PC-3 (cell line): Measurements from ENCODE around the gene TRAPPC8. TPM values are rescaled to one million over a fixed set of nuclear protein-coding genes. Genes with fewer than 3 reads are reported as not detected.

Source experiments
- ATAC-seq: fragments of 200-7000 bp; cut with Tn5 transposase; 2 replicates; pipeline ENCODE4 v1.9.1; 2020; ENCODE audit warnings: mild to moderate bottlenecking, moderate library complexity
- BruUV-seq: library from RNA; stranded (reverse); fragments of 400-500 nt; replicated peaks from 2 replicates; lab custom pipeline; 2021; lab: Mats Ljungman, UMichigan
- CTCF ChIA-PET: fragments of 300-600 bp; sonication (Branson Sonifier 250); formaldehyde crosslinking; loops from one replicate; lab custom pipeline; 2022; ENCODE audit warnings: antibody characterized with exemption; lab: Charles Lee
- POLR2A ChIA-PET: fragments of 300-600 bp; sonication (Branson Sonifier 250); formaldehyde crosslinking; loops from one replicate; lab custom pipeline; 2022; ENCODE audit warnings: antibody characterized with exemption; ENCODE audit not compliant: unreplicated experiment; lab: Charles Lee
- DNase-seq: peaks from one replicate; pipeline ENCODE4 v3.0.0-alpha.2; 2015
- H2AFZ ChIP-seq: fragments of 300-600 bp; sonication (generic); 2 replicates; pipeline ENCODE4 v1.6.0; 2016; ENCODE audit warnings: antibody characterized with exemption, low read length
- H3F3A ChIP-seq: fragments of 300-600 bp; sonication (generic); one replicate; pipeline ENCODE4 v1.6.0; 2017; ENCODE audit warnings: antibody characterized with exemption, low read length, control low read depth, mild to moderate bottlenecking; ENCODE audit not compliant: unreplicated experiment
- H3K27ac ChIP-seq: fragments of 300-600 bp; sonication (generic); 2 replicates; pipeline ENCODE4 v1.5.1; 2016; ENCODE audit warnings: mild to moderate bottlenecking, low read length
- H3K27me3 ChIP-seq: fragments of 300-600 bp; sonication (generic); 2 replicates; pipeline ENCODE4 v1.6.1; 2016; ENCODE audit warnings: low read length, mixed read lengths
- H3K36me3 ChIP-seq: fragments of 300-600 bp; sonication (generic); 2 replicates; pipeline ENCODE4 v1.6.1; 2016; ENCODE audit warnings: low read depth, mixed run types, low read length, mixed read lengths
- H3K4me1 ChIP-seq: fragments of 300-600 bp; sonication (generic); 2 replicates; pipeline ENCODE4 v1.5.1; 2016; ENCODE audit warnings: low read length; ENCODE audit not compliant: insufficient read depth
- H3K4me2 ChIP-seq: fragments of 300-600 bp; sonication (generic); 2 replicates; pipeline ENCODE4 v1.6.0; 2016; ENCODE audit warnings: low read length
- H3K4me3 ChIP-seq: fragments of 300-600 bp; sonication (generic); 2 replicates; pipeline ENCODE4 v1.5.1; 2016; ENCODE audit warnings: mild to moderate bottlenecking, low read length, mixed read lengths
- H3K79me2 ChIP-seq: fragments of 300-600 bp; sonication (generic); 2 replicates; pipeline ENCODE4 v1.6.1; 2017; ENCODE audit warnings: low read length, mixed read lengths
- H3K9ac ChIP-seq: fragments of 300-600 bp; sonication (generic); 2 replicates; pipeline ENCODE4 v1.6.0; 2016; ENCODE audit warnings: mild to moderate bottlenecking, low read length
- H3K9me2 ChIP-seq: fragments of 300-600 bp; sonication (generic); replicated peaks from 2 replicates; pipeline ENCODE4 v1.6.1; 2016; ENCODE audit warnings: mixed run types, low read length, mixed read lengths
- H3K9me3 ChIP-seq: fragments of 300-600 bp; sonication (generic); 2 replicates; pipeline ENCODE4 v1.6.1; 2016; ENCODE audit warnings: low read length, mixed read lengths
- H4K20me1 ChIP-seq: fragments of 300-600 bp; sonication (generic); 2 replicates; pipeline ENCODE4 v1.6.1; 2016; ENCODE audit warnings: low read length, mixed read lengths
- EZH2 ChIP-seq: fragments of 300-600 bp; sonication (generic); IDR thresholded peaks from one replicate; pipeline ENCODE4 v1.6.1; 2017; ENCODE audit warnings: antibody characterized with exemption, mild to moderate bottlenecking, low read length; ENCODE audit not compliant: unreplicated experiment
- EZH2phosphoT487 ChIP-seq: fragments of 300-600 bp; sonication (generic); IDR thresholded peaks from 2 replicates; pipeline ENCODE4 v1.6.1; 2018; ENCODE audit warnings: mild to moderate bottlenecking, antibody characterized with exemption, low read length, borderline replicate concordance
- intact Hi-C: fragments of 100-400 bp; cut with micrococcal nuclease; formaldehyde crosslinking; loops from 2 replicates; pipeline ENCODE4 v1.9.0; 2023
- total RNA-seq: library from RNA; depleted of rRNA; stranded (reverse); fragments of >200 nt; gene quantifications from 2 replicates; pipeline ENCODE4 v1.2.3, GENCODE V29; 2014
- TF ChIP-seq, protein P1 (sequence below): fragments of 300-600 bp; sonication (generic); conservative IDR thresholded peaks from 2 replicates; pipeline ENCODE4 v1.5.1; 2017; ENCODE audit warnings: antibody characterized with exemption, low read depth, mild to moderate bottlenecking, low read length

The TRAPPC8 gene
- total RNA-seq, 1 experiment from 2014 or later, result 10.2 TPM

- Histone ChIP-seq H3K36me3 (no peaks in the 10 kb centered on the region; the same call in 1 of the 2 replicates), H4K20me1 (no peaks in the 10 kb centered on the region), H3K27ac (no peak overlapping the region), H3K4me1 (no peaks in the 10 kb centered on the region), H3K4me2 (no peak overlapping the region), H3K4me3 (no peak overlapping the region), H3K9ac (no peak overlapping the region), H2AFZ (no peak overlapping the region), H3F3A (no peaks in the 10 kb centered on the region), H3K79me2 (no peaks in the 10 kb centered on the region), H3K9me2 (no peaks in the 10 kb centered on the region), H3K9me3 (no peaks in the 10 kb centered on the region), H3K27me3 (no peaks in the 10 kb centered on the region)
- DNase-seq, result no peak
- intact Hi-C loops, result no loop called here
- no TSS peak for BruUV-seq
- ChIA-PET CTCF (no interaction called here), POLR2A (no interaction called here)
- no peak for TF ChIP-seq EZH2phosphoT487
- TF ChIP-seq, protein P1, sequence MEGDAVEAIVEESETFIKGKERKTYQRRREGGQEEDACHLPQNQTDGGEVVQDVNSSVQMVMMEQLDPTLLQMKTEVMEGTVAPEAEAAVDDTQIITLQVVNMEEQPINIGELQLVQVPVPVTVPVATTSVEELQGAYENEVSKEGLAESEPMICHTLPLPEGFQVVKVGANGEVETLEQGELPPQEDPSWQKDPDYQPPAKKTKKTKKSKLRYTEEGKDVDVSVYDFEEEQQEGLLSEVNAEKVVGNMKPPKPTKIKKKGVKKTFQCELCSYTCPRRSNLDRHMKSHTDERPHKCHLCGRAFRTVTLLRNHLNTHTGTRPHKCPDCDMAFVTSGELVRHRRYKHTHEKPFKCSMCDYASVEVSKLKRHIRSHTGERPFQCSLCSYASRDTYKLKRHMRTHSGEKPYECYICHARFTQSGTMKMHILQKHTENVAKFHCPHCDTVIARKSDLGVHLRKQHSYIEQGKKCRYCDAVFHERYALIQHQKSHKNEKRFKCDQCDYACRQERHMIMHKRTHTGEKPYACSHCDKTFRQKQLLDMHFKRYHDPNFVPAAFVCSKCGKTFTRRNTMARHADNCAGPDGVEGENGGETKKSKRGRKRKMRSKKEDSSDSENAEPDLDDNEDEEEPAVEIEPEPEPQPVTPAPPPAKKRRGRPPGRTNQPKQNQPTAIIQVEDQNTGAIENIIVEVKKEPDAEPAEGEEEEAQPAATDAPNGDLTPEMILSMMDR, result no peak
- TF ChIP-seq EZH2, result no peak
- ATAC-seq, result no peak
Measured at GRCh38 chr18:31878358-31878757, 64.6 kb downstream of the TRAPPC8 start.

DNA sequence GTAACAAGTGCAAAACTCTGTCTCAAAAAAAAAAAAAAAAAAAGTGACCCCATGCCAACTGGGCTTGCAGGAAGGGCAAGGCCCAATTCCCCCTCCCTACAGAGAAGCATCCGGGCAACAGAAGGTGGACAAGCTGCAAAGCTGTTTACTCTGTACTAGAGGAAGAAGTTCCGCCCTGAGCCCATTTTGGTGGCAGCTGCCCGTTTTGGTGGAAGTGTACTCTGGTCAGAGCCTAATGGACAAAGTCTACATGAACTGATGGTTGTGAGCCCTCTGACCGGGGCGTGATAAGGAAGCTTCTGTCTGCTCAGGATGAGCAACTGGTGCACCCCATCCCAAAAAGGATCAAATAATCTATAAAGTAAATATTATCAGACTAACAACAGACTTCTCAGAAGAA is 65.0 kb downstream of the TRAPPC8 start:
- DNase-seq (no peak), ATAC-seq (no peak)
- Histone ChIP-seq H3F3A (no peaks in the 10 kb centered on the region), H3K9me3 (no peaks in the 10 kb centered on the region), H3K4me2 (no peak overlapping the region), H3K27ac (no peak overlapping the region), H3K4me1 (no peaks in the 10 kb centered on the region), H2AFZ (no peak overlapping the region), H3K4me3 (no peak overlapping the region), H3K79me2 (no peaks in the 10 kb centered on the region), H4K20me1 (no peaks in the 10 kb centered on the region), H3K27me3 (no peaks in the 10 kb centered on the region), H3K36me3 (no peaks in the 10 kb centered on the region; the same call in 1 of the 2 replicates), H3K9me2 (no peaks in the 10 kb centered on the region), H3K9ac (no peak overlapping the region)
- BruUV-seq, result no TSS peak
- TF ChIP-seq, protein P1, result no peak
- no peak for TF ChIP-seq EZH2phosphoT487
- TF ChIP-seq EZH2, result no peak
- CTCF ChIA-PET, result no interaction called here
- POLR2A ChIA-PET, result no interaction called here
- intact Hi-C loops, result no loop called here

- no peaks in the 10 kb centered on the region for H3K9me3 ChIP-seq
- H3F3A ChIP-seq, result no peaks in the 10 kb centered on the region
- H3K9me2 ChIP-seq, result no peaks in the 10 kb centered on the region
- no peaks in the 10 kb centered on the region for H3K27me3 ChIP-seq
- intact Hi-C loops, result no loop called here
- H3K79me2 ChIP-seq, result no peaks in the 10 kb centered on the region
- H3K4me3 ChIP-seq, result no peak overlapping the region
- ChIA-PET CTCF (no interaction called here), POLR2A (interaction anchor here (0.6 kb wide), 1 partner anchor 142 kb away, joined by 4 read pairs; the partner anchor contains the start of gene RNF125)
- H3K27ac ChIP-seq, result no peak overlapping the region
- TF ChIP-seq EZH2, result no peak
- TF ChIP-seq, protein P1, result no peak
- no peak for TF ChIP-seq EZH2phosphoT487
- DNase-seq (peak; percentile 18), ATAC-seq (peak; percentile 87)
- no TSS peak for BruUV-seq
- no peak overlapping the region for H2AFZ ChIP-seq
- no peaks in the 10 kb centered on the region for H3K4me1 ChIP-seq
- H4K20me1 ChIP-seq, result no peaks in the 10 kb centered on the region
- H3K4me2 ChIP-seq, result no peak overlapping the region
- no peaks in the 10 kb centered on the region for H3K36me3 ChIP-seq
- no peak overlapping the region for H3K9ac ChIP-seq
Measured at GRCh38 chr18:31876707-31877106, 66.2 kb downstream of the TRAPPC8 start.
